GM21367 (cell line): ENCODE results near the gene PLEKHG7.
"Not testable (repeated sequence)": the region's sequence is repeated elsewhere in the genome, so short reads cannot be mapped to it uniquely, and the experiment has no call there.

Experiments used
- ATAC-seq: cut with Tn5 transposase; IDR thresholded peaks from one replicate; pipeline ENCODE4 v1.9.1; 2021; ENCODE audit not compliant: unreplicated experiment

PLEKHG7 gene

DNA sequence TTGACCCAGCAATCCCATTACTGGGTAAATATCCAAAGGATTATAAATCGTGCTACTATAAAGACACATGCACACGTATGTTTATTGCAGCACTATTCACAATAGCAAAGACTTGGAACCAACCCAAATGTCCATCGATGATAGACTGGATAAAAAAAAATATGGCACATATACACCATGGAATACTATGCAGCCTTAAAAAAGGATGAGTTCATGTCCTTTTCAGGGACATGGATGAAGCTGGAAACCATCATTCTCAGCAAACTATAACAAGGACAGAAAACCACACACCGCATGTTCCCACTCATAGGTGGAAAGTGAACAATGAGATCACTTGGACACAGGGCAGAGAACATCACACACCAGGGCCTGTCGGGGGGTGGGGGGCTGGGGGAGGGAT is 91.6 kb downstream of the PLEKHG7 start:
- not testable (repeated sequence) for ATAC-seq

DNA sequence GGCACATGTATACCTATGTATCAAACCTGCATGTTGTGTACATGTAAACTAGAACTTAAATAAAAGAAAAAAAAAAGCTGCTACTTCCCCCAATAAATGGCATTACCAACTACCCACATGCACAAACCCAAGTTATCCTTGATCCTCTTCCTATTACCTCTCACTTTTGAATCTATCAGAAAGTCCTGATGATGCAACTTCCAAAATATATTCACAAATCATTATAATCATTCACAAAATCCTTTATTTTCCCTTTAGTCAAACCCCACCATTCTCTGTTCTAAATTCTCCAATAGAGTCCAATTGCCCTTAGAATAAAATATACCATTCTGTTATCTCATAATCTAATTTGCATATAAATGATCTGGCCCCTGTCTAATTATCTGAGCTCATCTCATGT is 92.0 kb downstream of the PLEKHG7 start:
- no peak for ATAC-seq

DNA sequence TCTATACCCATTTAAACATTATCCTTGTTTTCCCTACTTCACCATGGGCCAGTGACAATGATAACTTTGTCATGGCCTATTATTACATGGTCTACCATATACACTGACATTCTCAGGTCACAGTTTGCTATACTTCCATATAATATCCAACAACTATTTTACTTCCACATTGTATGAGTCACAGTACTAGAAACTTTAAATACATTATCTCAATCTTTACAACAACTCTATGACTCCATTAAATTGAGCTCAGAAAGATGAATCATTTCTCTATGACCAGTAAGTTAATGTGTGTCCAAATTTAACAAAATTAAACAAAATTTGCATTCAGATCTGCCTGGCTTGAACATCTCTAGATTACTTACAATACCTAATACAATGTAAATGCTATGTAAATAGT is 93.9 kb downstream of the PLEKHG7 start:
- ATAC-seq, result no peak

DNA sequence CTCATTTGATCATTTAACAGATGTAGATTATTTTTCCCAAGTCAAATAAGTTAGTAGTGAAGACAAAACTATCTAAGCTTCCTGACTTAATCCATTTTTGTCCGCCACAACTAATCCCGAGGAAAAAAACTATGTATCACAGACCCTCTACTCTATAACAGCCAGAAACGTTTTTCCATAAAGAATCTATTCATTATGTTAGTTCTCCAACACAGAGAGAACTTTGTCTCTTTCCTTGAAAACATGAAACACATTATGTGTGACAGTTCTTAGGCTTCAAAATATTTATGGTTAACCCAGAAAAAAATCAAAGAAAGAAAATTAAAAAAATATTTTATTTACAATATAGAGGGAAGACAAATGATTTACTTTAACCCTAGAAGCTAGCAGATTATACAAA is 100.1 kb downstream of the PLEKHG7 start:
- ATAC-seq, result no peak

DNA sequence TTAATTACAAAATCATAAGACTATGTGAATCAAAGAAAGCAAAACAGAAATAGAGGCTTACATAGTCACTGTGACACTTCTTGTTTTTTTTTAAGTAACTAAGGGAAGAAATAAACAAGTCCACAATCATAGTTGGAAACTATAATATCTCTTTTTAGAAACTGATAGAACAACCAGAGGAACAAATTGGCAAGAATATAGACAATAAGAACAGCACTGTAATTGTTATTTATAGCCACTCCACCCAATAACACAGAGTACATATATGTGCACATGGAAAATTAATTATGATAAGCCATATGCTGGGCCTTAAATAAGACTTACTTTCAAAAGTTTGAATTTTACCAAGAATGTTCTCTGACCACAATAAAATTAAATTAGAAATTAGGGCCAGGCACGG is 101.1 kb downstream of the PLEKHG7 start:
- ATAC-seq, result no peak

DNA sequence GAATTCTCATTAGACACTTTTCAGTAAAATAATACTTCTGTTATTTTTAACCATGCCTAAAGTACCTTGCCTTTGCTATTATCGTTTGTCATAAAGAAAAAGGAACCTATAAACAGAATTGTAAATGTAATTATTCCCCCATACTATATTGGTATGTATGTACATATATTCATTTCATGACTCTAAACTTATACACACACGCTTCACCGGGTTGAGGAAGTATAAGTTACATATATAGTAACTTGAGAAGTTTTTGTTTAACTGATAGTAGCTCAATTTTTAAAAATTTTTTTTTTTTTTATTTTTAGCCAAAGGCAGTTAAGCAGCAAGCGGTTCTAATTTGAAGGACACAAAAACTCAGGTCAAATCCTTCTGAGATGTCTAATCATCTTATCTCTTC is 107.6 kb downstream of the PLEKHG7 start:
- peak; percentile 58 for ATAC-seq

DNA sequence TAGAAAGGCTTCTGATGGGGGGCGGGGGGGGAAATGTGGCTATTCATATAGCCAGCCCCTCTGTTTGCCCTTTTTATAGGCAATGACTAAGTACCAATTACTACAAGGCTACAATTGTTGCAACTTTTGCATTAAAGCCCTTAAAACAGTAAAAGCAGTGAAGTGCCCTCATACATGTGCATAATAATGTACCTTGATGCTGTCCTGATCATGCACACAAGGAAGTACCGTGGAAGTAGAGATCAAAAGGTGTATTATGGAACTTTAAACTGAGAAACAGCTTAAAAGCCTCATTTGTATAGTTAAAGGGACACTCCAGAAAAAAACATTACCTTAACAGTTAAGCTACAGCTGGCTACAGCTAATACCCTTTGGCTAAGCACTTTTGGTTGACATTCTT is 111.8 kb downstream of the PLEKHG7 start:
- ATAC-seq, result no peak

DNA sequence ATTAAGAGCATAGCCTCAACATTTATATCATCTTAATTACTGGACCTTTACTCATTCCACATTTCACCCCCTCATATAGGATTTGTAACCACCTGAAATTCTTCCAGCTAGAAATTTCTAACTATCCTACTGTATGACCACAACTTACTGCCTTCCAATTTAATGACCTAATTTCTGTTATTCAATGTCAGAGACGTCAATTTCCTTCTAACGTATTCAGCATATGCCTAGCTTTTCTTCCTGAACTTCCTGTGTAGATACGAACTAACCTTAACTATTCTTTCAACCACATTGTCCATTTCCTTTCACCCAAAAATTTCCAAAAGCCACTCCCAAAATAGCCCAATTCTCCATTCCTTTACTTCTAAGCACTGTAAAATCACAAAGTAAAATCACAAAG is 118.4 kb downstream of the PLEKHG7 start:
- ATAC-seq, result no peak
